H1 (cell line): ENCODE measurements around the gene SDR39U1. TPM values are rescaled to one million over a fixed set of nuclear protein-coding genes. Genes with fewer than 3 reads are reported as not detected.
A peak's percentile ranks its signal among the peaks of the same experiment; 100 is the strongest.

Experiments
- CTCF ChIA-PET: fragments of 300-600 bp; sonication (Branson Sonifier 250); formaldehyde crosslinking; loops from one replicate; lab custom pipeline; 2021; ENCODE audit not compliant: partially characterized antibody; lab: Charles Lee
- POLR2A ChIA-PET: fragments of 300-600 bp; sonication (Branson Sonifier 250); formaldehyde crosslinking; loops from one replicate; lab custom pipeline; 2021; ENCODE audit warnings: inconsistent platforms; ENCODE audit not compliant: partially characterized antibody; lab: Charles Lee
- DNase-seq, 2 experiments: peaks; one replicate each; pipeline versions ENCODE4 v3.0.0 to v3.0.0-alpha.2; 2010 to 2022; ENCODE audit warnings: low spot score in 2 of 2, low read depth in 1 of 2, mixed read lengths in 1 of 2
- FAIRE-seq: peaks from 2 replicates; lab custom pipeline; 2011; peaks lifted over from hg19 to GRCh38; lab: Jason Lieb, UNC
- H2AFZ ChIP-seq: 2 replicates; pipeline ENCODE4 v1.8.1; 2012; ENCODE audit warnings: low read length, inconsistent platforms
- H2AK5ac ChIP-seq: 2 replicates; pipeline ENCODE4 v1.6.1; 2013; ENCODE audit warnings: low read depth, low read length
- H2BK120ac ChIP-seq: replicated peaks from 2 replicates; pipeline ENCODE3; 2013; ENCODE audit warnings: low read depth, low read length, inconsistent platforms
- H2BK12ac ChIP-seq: 2 replicates; pipeline ENCODE4 v1.6.1; 2013; ENCODE audit warnings: low read depth, low read length
- H2BK15ac ChIP-seq: 2 replicates; pipeline ENCODE4 v1.6.1; 2013; ENCODE audit warnings: low read length
- H2BK20ac ChIP-seq: 2 replicates; pipeline ENCODE4 v1.6.1; 2013; ENCODE audit warnings: low read length
- H2BK5ac ChIP-seq: 2 replicates; pipeline ENCODE4 v1.6.1; 2013; ENCODE audit warnings: low read depth, low read length
- H3K14ac ChIP-seq: 2 replicates; pipeline ENCODE4 v1.6.1; 2013; ENCODE audit warnings: inconsistent platforms; ENCODE audit not compliant: insufficient read length
- H3K18ac ChIP-seq: 2 replicates; pipeline ENCODE4 v1.6.1; 2013; ENCODE audit warnings: low read length; ENCODE audit errors: extremely low read depth
- H3K23ac ChIP-seq: 2 replicates; pipeline ENCODE4 v1.6.1; 2013; ENCODE audit warnings: inconsistent platforms; ENCODE audit not compliant: insufficient read length
- H3K23me2 ChIP-seq: 2 replicates; pipeline ENCODE4 v1.6.1; 2013; ENCODE audit warnings: low read depth, low read length
- H3K27ac ChIP-seq: 2 replicates; pipeline ENCODE4 v1.6.1; 2011; ENCODE audit warnings: low read depth, low read length, inconsistent platforms
- H3K27me3 ChIP-seq, 4 experiments: replicated peaks in 1 of 4; 1 replicate in 1 of 4; 2 replicates in 3 of 4; pipeline versions ENCODE4 v1.6.1 to v1.8.1; 2011 to 2013; ENCODE audit warnings: low read length in 3 of 4, mild to moderate bottlenecking in 3 of 4, inconsistent platforms in 2 of 4, mixed read lengths in 2 of 4, moderate library complexity in 1 of 4; ENCODE audit not compliant: control insufficient read depth in 3 of 4, insufficient read depth in 3 of 4; ENCODE audit errors: extremely low read depth in 1 of 4
- H3K36me3 ChIP-seq, 4 experiments: 2 replicates each; pipeline versions ENCODE4 v1.6.1 to v1.8.1; 2011 to 2013; ENCODE audit warnings: mild to moderate bottlenecking in 4 of 4, low read length in 3 of 4, moderate library complexity in 2 of 4, control low read depth in 1 of 4, inconsistent platforms in 1 of 4; ENCODE audit not compliant: insufficient read depth in 4 of 4, control insufficient read depth in 2 of 4
- H3K4ac ChIP-seq: replicated peaks from 2 replicates; pipeline ENCODE3; 2013; ENCODE audit warnings: low read length, low read depth, mixed read lengths, inconsistent platforms; ENCODE audit not compliant: insufficient read length
- H3K4me1 ChIP-seq, 4 experiments: replicated peaks in 1 of 4; 1 replicate in 1 of 4; 2 replicates in 3 of 4; pipeline versions ENCODE4 v1.6.1 to v1.8.1; 2011 to 2013; ENCODE audit warnings: low read length in 3 of 4, inconsistent platforms in 2 of 4, mixed read lengths in 1 of 4; ENCODE audit not compliant: insufficient read depth in 4 of 4, control insufficient read depth in 3 of 4
- H3K4me2 ChIP-seq, 2 experiments: 2 replicates each; pipeline versions ENCODE4 v1.6.1 to v1.8.1; 2011 to 2013; ENCODE audit warnings: low read depth in 2 of 2, low read length in 2 of 2, control low read depth in 1 of 2, inconsistent platforms in 1 of 2, mild to moderate bottlenecking in 1 of 2; ENCODE audit not compliant: insufficient read depth in 1 of 2
- H3K4me3 ChIP-seq, 4 experiments: fragments of 200-600, 300-600 bp in 1 of 4; sonication (generic), shearing (Covaris generic), sonication (Bioruptor Twin) in 1 of 4; 2 replicates each; pipeline versions ENCODE4 v1.5.1 to v1.8.1; 2011 to 2016; ENCODE audit warnings: low read length in 4 of 4, low read depth in 3 of 4, control low read depth in 2 of 4, inconsistent platforms in 2 of 4, mild to moderate bottlenecking in 2 of 4, mixed read lengths in 1 of 4, moderate library complexity in 1 of 4; ENCODE audit not compliant: insufficient read depth in 2 of 4; ENCODE audit errors: extremely low read depth in 1 of 4
- H3K56ac ChIP-seq: replicated peaks from 2 replicates; pipeline ENCODE3; 2013; ENCODE audit warnings: low read depth, mild to moderate bottlenecking, mixed read lengths, low read length, inconsistent platforms; ENCODE audit not compliant: insufficient read length
- H3K79me1 ChIP-seq: 2 replicates; pipeline ENCODE4 v1.6.1; 2013; ENCODE audit warnings: low read depth, low read length, control low read depth
- H3K79me2 ChIP-seq, 2 experiments: 2 replicates each; pipeline versions ENCODE4 v1.6.1 to v1.8.1; 2012 to 2013; ENCODE audit warnings: low read length in 2 of 2, mild to moderate bottlenecking in 2 of 2, inconsistent platforms in 1 of 2; ENCODE audit not compliant: insufficient read depth in 2 of 2, control insufficient read depth in 1 of 2
- H3K9ac ChIP-seq, 4 experiments: replicated peaks in 1 of 4; 1 replicate in 1 of 4; 2 replicates in 3 of 4; pipeline versions ENCODE4 v1.6.1 to v1.8.1; 2011 to 2013; ENCODE audit warnings: low read depth in 3 of 4, low read length in 3 of 4, control low read depth in 2 of 4, mild to moderate bottlenecking in 2 of 4, moderate library complexity in 2 of 4, inconsistent platforms in 1 of 4; ENCODE audit errors: extremely low read depth in 1 of 4
- H3K9me3 ChIP-seq, 2 experiments: 2 replicates each; pipeline versions ENCODE4 v1.6.1 to v1.8.1; 2012 to 2013; ENCODE audit warnings: mild to moderate bottlenecking in 2 of 2, moderate library complexity in 2 of 2, control low read depth in 1 of 2, inconsistent platforms in 1 of 2, low read depth in 1 of 2, low read length in 1 of 2, mixed read lengths in 1 of 2; ENCODE audit not compliant: insufficient read depth in 2 of 2
- H4K20me1 ChIP-seq, 2 experiments: replicated peaks in 1 of 2; 2 replicates each; pipeline versions ENCODE3 to v1.8.1; 2011 to 2013; ENCODE audit warnings: inconsistent platforms in 2 of 2, low read length in 2 of 2, mild to moderate bottlenecking in 1 of 2; ENCODE audit not compliant: insufficient read depth in 2 of 2, control insufficient read depth in 1 of 2
- H4K5ac ChIP-seq: 2 replicates; pipeline ENCODE4 v1.6.1; 2013; ENCODE audit warnings: low read length, low read depth, mixed read lengths, inconsistent platforms; ENCODE audit not compliant: insufficient read length
- H4K8ac ChIP-seq: 2 replicates; pipeline ENCODE4 v1.8.0; 2013; ENCODE audit warnings: mild to moderate bottlenecking, moderate library complexity, low read length, inconsistent platforms; ENCODE audit not compliant: insufficient read depth; ENCODE audit errors: extremely low read depth
- H4K91ac ChIP-seq: replicated peaks from 2 replicates; pipeline ENCODE3; 2013; ENCODE audit warnings: low read length, mixed read lengths, inconsistent platforms; ENCODE audit not compliant: insufficient read length
- CBX8 ChIP-seq: fragments of 300-800, 300-1000 bp; sonication (generic); IDR thresholded peaks from 2 replicates; pipeline ENCODE4 v1.7.1; 2016; ENCODE audit warnings: low read depth, low read length, borderline replicate concordance
- CTCF ChIP-seq, 3 experiments: IDR thresholded peaks; 1 replicate in 2 of 3; 2 replicates in 1 of 3; pipeline versions ENCODE4 v1.5.1 to v1.6.1; 2011; ENCODE audit warnings: low read length in 3 of 3, mild to moderate bottlenecking in 3 of 3, inconsistent platforms in 2 of 3, low read depth in 1 of 3, moderate library complexity in 1 of 3; ENCODE audit not compliant: insufficient read depth in 1 of 3; ENCODE audit errors: control extremely low read depth in 1 of 3
- JUN ChIP-seq: IDR thresholded peaks from 2 replicates; pipeline ENCODE4 v1.6.1; 2011; ENCODE audit warnings: low read depth, mild to moderate bottlenecking, improper control_type of control experiment, low read length
- POLR2A ChIP-seq, 2 experiments: IDR thresholded peaks; 1 replicate in 1 of 2; 2 replicates in 1 of 2; pipeline ENCODE4 v1.6.1; 2011; ENCODE audit warnings: low read depth in 2 of 2, low read length in 2 of 2, mild to moderate bottlenecking in 2 of 2; ENCODE audit errors: control extremely low read depth in 1 of 2
- SIN3A ChIP-seq, 2 experiments: IDR thresholded peaks in 1 of 2; conservative IDR thresholded peaks in 1 of 2; 2 replicates each; pipeline ENCODE4 v1.6.1; 2011 to 2012; ENCODE audit warnings: low read length in 2 of 2, improper control_type of control experiment in 1 of 2, low read depth in 1 of 2, mild to moderate bottlenecking in 1 of 2
- SP1 ChIP-seq: IDR thresholded peaks from 2 replicates; pipeline ENCODE4 v1.6.1; 2011; ENCODE audit warnings: low read depth, low read length
- TBP ChIP-seq: IDR thresholded peaks from 2 replicates; pipeline ENCODE4 v1.6.1; 2011; ENCODE audit warnings: low read depth, low read length, improper control_type of control experiment
- USF2 ChIP-seq: IDR thresholded peaks from 2 replicates; pipeline ENCODE4 v1.6.1; 2011; ENCODE audit warnings: low read length, improper control_type of control experiment
- WGBS, 2 experiments: shearing (Covaris generic) in 1 of 2; methylation state at CpG; one replicate each; pipeline versions ENCODE4 v1.1.6 to v1.1.7; 2013 to 2015; ENCODE audit warnings: low lambda C conversion rate in 2 of 2, mixed read lengths in 2 of 2, inconsistent platforms in 1 of 2, low coverage in 1 of 2, missing lambda C conversion rate in 1 of 2; ENCODE audit not compliant: insufficient replicate concordance in 2 of 2, insufficient coverage in 1 of 2, insufficient read length in 1 of 2; ENCODE audit errors: extremely low coverage in 1 of 2, missing lambda C conversion rate in 1 of 2; 5-methylcytosine and 5-hydroxymethylcytosine counted together
- polyA plus RNA-seq, 7 experiments: library from polyadenylated mRNA; depleted of rRNA in 3 of 7; stranded (reverse) in 5 of 7; unstranded in 2 of 7; fragments of >200 nt in 5 of 7; fragments of 200-250 nt in 2 of 7; gene quantifications; 1 replicate in 5 of 7; 2 replicates in 1 of 7; 4 replicates in 1 of 7; pipeline versions ENCODE4 v1.2.1 to v1.2.3, GENCODE V29; 2011 to 2013; ENCODE audit warnings: missing spikeins in 2 of 7, mixed read lengths in 2 of 7
- total RNA-seq: library from RNA; stranded (reverse); fragmentation: NEBNext Ultra II Directional; extraction: Animal tissue kit (Norgen Biotek cat#: 25700); gene quantifications from 2 replicates; pipeline ENCODE4 v1.2.1, GENCODE V29; 2021

The SDR39U1 gene
- total and polyA plus RNA-seq, 2 of the 8 experiments (the other 6 are each of a cell fraction or from before 2014, with no cell fraction given), result 46.7 to 98.8 TPM

GRCh38 chr14:24426912-24427536 lies 15.6 kb downstream of the SDR39U1 start:
- no peak for FAIRE-seq
- no peak for TF ChIP-seq JUN
- TF ChIP-seq CTCF (IDR thresholded peaks at IDR 0.05; ENCODE audit: control extremely low read depth in 1 of 3, insufficient read depth in 1 of 3, low read depth in 1 of 3, low read length in 3 of 3), result peak; percentile 45 to 55 (median 46)
- no peak for TF ChIP-seq POLR2A (IDR thresholded peaks at IDR 0.05; ENCODE audit: control extremely low read depth in 1 of 2, low read depth in 2 of 2, low read length in 2 of 2)
- no peak for TF ChIP-seq SP1
- TF ChIP-seq SIN3A (conservative IDR thresholded peaks at IDR 0.05 in 1 of 2, IDR thresholded peaks at IDR 0.05 in 1 of 2; ENCODE audit: low read depth in 1 of 2, low read length in 2 of 2), result no peak
- TF ChIP-seq USF2, result no peak
- no peak for TF ChIP-seq TBP
- no peak for TF ChIP-seq CBX8

More at GRCh38 chr14:24426912-24427536, 15.6 kb downstream of the SDR39U1 start:
- H3K9me3 ChIP-seq, result no peaks in the 10 kb centered on the region
- H3K27ac ChIP-seq, result no peak overlapping the region
- peak overlapping the region; percentile 80 for H2AFZ ChIP-seq
- ChIA-PET CTCF (interaction anchor here (0.6 to 21.3 kb wide), 12 partner anchors 8 to 1481 kb away, joined by 3 to 664 read pairs (median 18); partner anchors contain the start of genes ADCY4, NFATC4 and RIPK3), POLR2A (interaction anchor here (0.6 to 5.4 kb wide), 4 partner anchors 9 to 100 kb away, joined by 3 to 46 read pairs (median 16); partner anchors contain the start of gene ADCY4)
- H3K79me2 ChIP-seq, result no peaks in the 10 kb centered on the region
- H2AK5ac ChIP-seq, result peak overlapping the region; percentile 8; the same call in 1 of the 2 replicates
- H3K79me1 ChIP-seq, result no peaks in the 10 kb centered on the region
- no peaks in the 10 kb centered on the region for H3K36me3 ChIP-seq
- peak overlapping the region; percentile 98; the same call in 1 of the 2 replicates for H2BK15ac ChIP-seq
- no peak overlapping the region for H3K14ac ChIP-seq
- no peak overlapping the region for H4K5ac ChIP-seq
- H2BK5ac ChIP-seq, result peak overlapping the region; percentile 12; the same call in 1 of the 2 replicates
- no peak overlapping the region for H3K56ac ChIP-seq
- H3K23me2 ChIP-seq, result peaks cover 5% of the 10 kb centered on the region; the same call in 1 of the 2 replicates
- peak overlapping the region; percentile 19; the same call in 1 of the 2 replicates for H3K18ac ChIP-seq
- peaks cover 0 to 3% of the 10 kb centered on the region in 2 experiments for H4K20me1 ChIP-seq
- peak overlapping the region; percentile 59 for H2BK120ac ChIP-seq
- peak overlapping the region; percentile 83; the same call in 1 of the 2 replicates for H2BK20ac ChIP-seq
- no peak overlapping the region; the same call in 1 of the 2 replicates for H4K8ac ChIP-seq
- H4K91ac ChIP-seq, result peak overlapping the region; percentile 68
- no peak overlapping the region for H3K4me2 ChIP-seq
- H3K4me1 ChIP-seq, result peaks cover 6 to 21% (median 15%) of the 10 kb centered on the region in 4 experiments
- H3K23ac ChIP-seq, result no peak overlapping the region
- DNase-seq, result no peak
- H3K4me3 ChIP-seq, result no peak overlapping the region
- 46% methylated on average over 8 of the region's 8 CpGs; no CpG with 5 or more reads in 1 of the 2 experiments for WGBS, 2 experiments
- peak overlapping the region; percentile 90; the same call in 1 of the 2 replicates for H2BK12ac ChIP-seq
- H3K27me3 ChIP-seq, result peaks cover 0 to 20% (median 1%) of the 10 kb centered on the region in 4 experiments; a peak in 3 of 7 replicates
- peak overlapping the region; percentile 50 for H3K4ac ChIP-seq
- no peak overlapping the region for H3K9ac ChIP-seq
